Hepatocyte (in vitro differentiated cells): ENCODE measurements around the gene C9orf43.

Experiments used
- EZH2 ChIP-seq: fragments of 200-600 bp; sonication (generic); IDR thresholded peaks from 2 replicates; pipeline ENCODE4 v1.6.1; 2016; ENCODE audit warnings: antibody characterized with exemption, mild to moderate bottlenecking, borderline replicate concordance
- EZH2phosphoT487 ChIP-seq: fragments of 200-600 bp; sonication (generic); IDR thresholded peaks from one replicate; pipeline ENCODE4 v1.6.1; 2018; ENCODE audit warnings: antibody characterized with exemption, mild to moderate bottlenecking, low read depth, moderate library complexity; ENCODE audit not compliant: unreplicated experiment, severe bottlenecking
- TF ChIP-seq, protein P1 (sequence below): fragments of 200-600 bp; sonication (generic); IDR thresholded peaks from 2 replicates; pipeline ENCODE4 v1.5.1; 2016; ENCODE audit warnings: antibody characterized with exemption, mild to moderate bottlenecking; ENCODE audit not compliant: poor library complexity

DNA sequence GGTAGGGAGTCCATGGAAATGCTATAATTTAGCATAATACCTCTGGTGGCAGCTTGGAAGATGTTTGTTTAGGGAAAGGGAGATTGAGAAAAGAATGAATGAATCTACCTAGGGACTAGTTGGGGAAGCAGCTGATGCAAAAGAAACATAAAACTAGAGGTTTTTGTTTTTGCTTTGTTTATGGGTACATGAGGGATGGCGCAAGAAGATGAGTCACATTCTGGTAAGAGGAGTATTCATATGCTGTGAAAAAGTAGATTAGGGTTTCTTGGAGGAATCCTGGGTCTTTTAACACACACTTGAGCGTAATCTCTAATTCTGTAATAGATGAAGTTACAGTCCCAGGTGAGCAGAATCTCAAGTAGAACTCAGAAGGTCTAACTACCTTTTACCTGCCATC lies 17.1 kb downstream of the C9orf43 start:
- TF ChIP-seq, protein P1, sequence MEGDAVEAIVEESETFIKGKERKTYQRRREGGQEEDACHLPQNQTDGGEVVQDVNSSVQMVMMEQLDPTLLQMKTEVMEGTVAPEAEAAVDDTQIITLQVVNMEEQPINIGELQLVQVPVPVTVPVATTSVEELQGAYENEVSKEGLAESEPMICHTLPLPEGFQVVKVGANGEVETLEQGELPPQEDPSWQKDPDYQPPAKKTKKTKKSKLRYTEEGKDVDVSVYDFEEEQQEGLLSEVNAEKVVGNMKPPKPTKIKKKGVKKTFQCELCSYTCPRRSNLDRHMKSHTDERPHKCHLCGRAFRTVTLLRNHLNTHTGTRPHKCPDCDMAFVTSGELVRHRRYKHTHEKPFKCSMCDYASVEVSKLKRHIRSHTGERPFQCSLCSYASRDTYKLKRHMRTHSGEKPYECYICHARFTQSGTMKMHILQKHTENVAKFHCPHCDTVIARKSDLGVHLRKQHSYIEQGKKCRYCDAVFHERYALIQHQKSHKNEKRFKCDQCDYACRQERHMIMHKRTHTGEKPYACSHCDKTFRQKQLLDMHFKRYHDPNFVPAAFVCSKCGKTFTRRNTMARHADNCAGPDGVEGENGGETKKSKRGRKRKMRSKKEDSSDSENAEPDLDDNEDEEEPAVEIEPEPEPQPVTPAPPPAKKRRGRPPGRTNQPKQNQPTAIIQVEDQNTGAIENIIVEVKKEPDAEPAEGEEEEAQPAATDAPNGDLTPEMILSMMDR: no peak
- TF ChIP-seq EZH2: no peak
- TF ChIP-seq EZH2phosphoT487: no peak
